Measurements from ENCODE around the gene RHOBTB1.

RHOBTB1 gene

GRCh38 chr10:60960031-60960430, 16.0 kb upstream of the RHOBTB1 start:
- DNase-seq = no peak
- no peak overlapping the region for H3K4me2 ChIP-seq (ENCODE audit: low read length)
- H3K4ac ChIP-seq (ENCODE audit: low read depth, low read length) = no peak overlapping the region
- WGBS (ENCODE audit: extremely low coverage, insufficient coverage, insufficient read length) = no CpG with 5 or more reads among the region's 3 CpGs
- no peak overlapping the region for H4K12ac ChIP-seq (ENCODE audit: low read depth, low read length)
- H2BK12ac ChIP-seq (ENCODE audit: low read length) = no peak overlapping the region
- no peak overlapping the region for H3K9ac ChIP-seq (ENCODE audit: low read length)
- no peaks in the 10 kb centered on the region for H3K36me3 ChIP-seq (ENCODE audit: control insufficient read depth in 1 of 2, insufficient read depth in 2 of 2, low read length in 2 of 2)
- H3K79me2 ChIP-seq (ENCODE audit: control insufficient read depth, insufficient read depth, low read length, poor library complexity) = no peaks in the 10 kb centered on the region
- no peak overlapping the region for H4K91ac ChIP-seq (ENCODE audit: low read depth, low read length)
- H3K27ac ChIP-seq (ENCODE audit: low read depth, low read length) = no peak overlapping the region
- H3K14ac ChIP-seq (ENCODE audit: low read length) = no peak overlapping the region
- H2AK5ac ChIP-seq (ENCODE audit: low read length) = no peak overlapping the region
- no peak overlapping the region for H3K18ac ChIP-seq (ENCODE audit: low read length)
- no peak overlapping the region for H3K23ac ChIP-seq (ENCODE audit: low read length)
- H3K4me1 ChIP-seq (ENCODE audit: control insufficient read depth in 1 of 2, insufficient read depth in 2 of 2, low read length in 2 of 2) = no peaks in the 10 kb centered on the region
- H3K79me1 ChIP-seq (ENCODE audit: low read length) = peaks cover 2% of the 10 kb centered on the region
- H3K4me3 ChIP-seq (ENCODE audit: low read depth, low read length) = no peak overlapping the region
- no peak overlapping the region for H2BK5ac ChIP-seq (ENCODE audit: low read depth, low read length, poor library complexity)
- H3K9me3 ChIP-seq (ENCODE audit: insufficient read depth, low read depth, low read length) = no peaks in the 10 kb centered on the region
- H2BK120ac ChIP-seq (ENCODE audit: insufficient read depth, low read length, poor library complexity) = no peak overlapping the region
- no peak overlapping the region for H2AFZ ChIP-seq (ENCODE audit: insufficient read depth, low read length, poor library complexity)
- no peaks in the 10 kb centered on the region for H3K27me3 ChIP-seq (ENCODE audit: insufficient read depth, low read length)
- no peak overlapping the region for H4K8ac ChIP-seq (ENCODE audit: low read depth, low read length)

- Histone ChIP-seq H3K14ac (ENCODE audit: low read length) (no peak overlapping the region), H3K18ac (ENCODE audit: low read length) (no peak overlapping the region), H2BK120ac (ENCODE audit: insufficient read depth, low read length, poor library complexity) (no peak overlapping the region), H3K23ac (ENCODE audit: low read length) (no peak overlapping the region), H4K8ac (ENCODE audit: low read depth, low read length) (no peak overlapping the region), H2AFZ (ENCODE audit: insufficient read depth, low read length, poor library complexity) (no peak overlapping the region), H3K27ac (ENCODE audit: low read depth, low read length) (no peak overlapping the region), H3K36me3 (ENCODE audit: control insufficient read depth in 1 of 2, insufficient read depth in 2 of 2, low read length in 2 of 2) (no peaks in the 10 kb centered on the region), H2BK12ac (ENCODE audit: low read length) (no peak overlapping the region), H3K9me3 (ENCODE audit: insufficient read depth, low read depth, low read length) (no peaks in the 10 kb centered on the region), H3K9ac (ENCODE audit: low read length) (no peak overlapping the region), H4K12ac (ENCODE audit: low read depth, low read length) (no peak overlapping the region), H3K79me2 (ENCODE audit: control insufficient read depth, insufficient read depth, low read length, poor library complexity) (no peaks in the 10 kb centered on the region), H3K4me2 (ENCODE audit: low read length) (no peak overlapping the region), H4K91ac (ENCODE audit: low read depth, low read length) (no peak overlapping the region), H3K27me3 (ENCODE audit: insufficient read depth, low read length) (no peaks in the 10 kb centered on the region), H3K4me1 (ENCODE audit: control insufficient read depth in 1 of 2, insufficient read depth in 2 of 2, low read length in 2 of 2) (no peaks in the 10 kb centered on the region), H3K79me1 (ENCODE audit: low read length) (peaks cover 2% of the 10 kb centered on the region), H3K4ac (ENCODE audit: low read depth, low read length) (no peak overlapping the region), H3K4me3 (ENCODE audit: low read depth, low read length) (no peak overlapping the region), H2BK5ac (ENCODE audit: low read depth, low read length, poor library complexity) (no peak overlapping the region), H2AK5ac (ENCODE audit: low read length) (no peak overlapping the region)
- WGBS (ENCODE audit: extremely low coverage, insufficient coverage, insufficient read length) = no CpG with 5 or more reads among the region's 3 CpGs
- no peak for DNase-seq
Observed at GRCh38 chr10:60958892-60959601, 15.1 kb upstream of the RHOBTB1 start.

GRCh38 chr10:60957667-60958221, 13.8 kb upstream of the RHOBTB1 start:
- no peak overlapping the region for H3K4me3 ChIP-seq (ENCODE audit: low read depth, low read length)
- no peak for DNase-seq
- no peak overlapping the region for H3K14ac ChIP-seq (ENCODE audit: low read length)
- H3K18ac ChIP-seq (ENCODE audit: low read length) = no peak overlapping the region
- no peak overlapping the region for H2BK12ac ChIP-seq (ENCODE audit: low read length)
- H3K23ac ChIP-seq (ENCODE audit: low read length) = no peak overlapping the region
- H3K9me3 ChIP-seq (ENCODE audit: insufficient read depth, low read depth, low read length) = no peaks in the 10 kb centered on the region
- no peak overlapping the region for H2AK5ac ChIP-seq (ENCODE audit: low read length)
- H2BK120ac ChIP-seq (ENCODE audit: insufficient read depth, low read length, poor library complexity) = no peak overlapping the region
- no peak overlapping the region for H2AFZ ChIP-seq (ENCODE audit: insufficient read depth, low read length, poor library complexity)
- H3K79me2 ChIP-seq (ENCODE audit: control insufficient read depth, insufficient read depth, low read length, poor library complexity) = no peaks in the 10 kb centered on the region
- no peak overlapping the region for H2BK5ac ChIP-seq (ENCODE audit: low read depth, low read length, poor library complexity)
- H4K8ac ChIP-seq (ENCODE audit: low read depth, low read length) = no peak overlapping the region
- no peaks in the 10 kb centered on the region for H3K36me3 ChIP-seq (ENCODE audit: control insufficient read depth in 1 of 2, insufficient read depth in 2 of 2, low read length in 2 of 2)
- H3K4me2 ChIP-seq (ENCODE audit: low read length) = no peak overlapping the region
- no peak overlapping the region for H3K4ac ChIP-seq (ENCODE audit: low read depth, low read length)
- no peak overlapping the region for H3K27ac ChIP-seq (ENCODE audit: low read depth, low read length)
- no CpG with 5 or more reads among the region's 3 CpGs for WGBS (ENCODE audit: extremely low coverage, insufficient coverage, insufficient read length)
- no peak overlapping the region for H4K91ac ChIP-seq (ENCODE audit: low read depth, low read length)
- H4K12ac ChIP-seq (ENCODE audit: low read depth, low read length) = no peak overlapping the region
- no peaks in the 10 kb centered on the region for H3K4me1 ChIP-seq (ENCODE audit: control insufficient read depth in 1 of 2, insufficient read depth in 2 of 2, low read length in 2 of 2)
- H3K27me3 ChIP-seq (ENCODE audit: insufficient read depth, low read length) = no peaks in the 10 kb centered on the region
- H3K79me1 ChIP-seq (ENCODE audit: low read length) = no peaks in the 10 kb centered on the region
- no peak overlapping the region for H3K9ac ChIP-seq (ENCODE audit: low read length)

GRCh38 chr10:60955957-60956425, 12.0 kb upstream of the RHOBTB1 start:
- H4K91ac ChIP-seq (ENCODE audit: low read depth, low read length) = no peak overlapping the region
- no peak overlapping the region for H2BK12ac ChIP-seq (ENCODE audit: low read length)
- H3K79me2 ChIP-seq (ENCODE audit: control insufficient read depth, insufficient read depth, low read length, poor library complexity) = no peaks in the 10 kb centered on the region
- no peaks in the 10 kb centered on the region for H3K79me1 ChIP-seq (ENCODE audit: low read length)
- H3K14ac ChIP-seq (ENCODE audit: low read length) = no peak overlapping the region
- no peak overlapping the region for H4K8ac ChIP-seq (ENCODE audit: low read depth, low read length)
- H3K18ac ChIP-seq (ENCODE audit: low read length) = no peak overlapping the region
- H3K23ac ChIP-seq (ENCODE audit: low read length) = no peak overlapping the region
- no peak overlapping the region for H2AK5ac ChIP-seq (ENCODE audit: low read length)
- no peak overlapping the region for H2BK120ac ChIP-seq (ENCODE audit: insufficient read depth, low read length, poor library complexity)
- no peak overlapping the region for H3K4me2 ChIP-seq (ENCODE audit: low read length)
- no peaks in the 10 kb centered on the region for H3K36me3 ChIP-seq (ENCODE audit: control insufficient read depth in 1 of 2, insufficient read depth in 2 of 2, low read length in 2 of 2)
- no peak overlapping the region for H2BK5ac ChIP-seq (ENCODE audit: low read depth, low read length, poor library complexity)
- H3K4me3 ChIP-seq (ENCODE audit: low read depth, low read length) = no peak overlapping the region
- no peak overlapping the region for H3K9ac ChIP-seq (ENCODE audit: low read length)
- no peak overlapping the region for H3K4ac ChIP-seq (ENCODE audit: low read depth, low read length)
- WGBS (ENCODE audit: extremely low coverage, insufficient coverage, insufficient read length) = no CpG with 5 or more reads among the region's 2 CpGs
- DNase-seq = peak; percentile 2 to 69
- no peaks in the 10 kb centered on the region for H3K27me3 ChIP-seq (ENCODE audit: insufficient read depth, low read length)
- H2AFZ ChIP-seq (ENCODE audit: insufficient read depth, low read length, poor library complexity) = no peak overlapping the region
- no peak overlapping the region for H3K27ac ChIP-seq (ENCODE audit: low read depth, low read length)
- H3K4me1 ChIP-seq (ENCODE audit: control insufficient read depth in 1 of 2, insufficient read depth in 2 of 2, low read length in 2 of 2) = no peaks in the 10 kb centered on the region
- no peaks in the 10 kb centered on the region for H3K9me3 ChIP-seq (ENCODE audit: insufficient read depth, low read depth, low read length)
- no peak overlapping the region for H4K12ac ChIP-seq (ENCODE audit: low read depth, low read length)
